ENCODE measurements around the gene GSG1. TPM values are rescaled to one million over a fixed set of nuclear protein-coding genes. Genes with fewer than 3 reads are reported as not detected.
A peak's percentile ranks its signal among the peaks of the same experiment; 100 is the strongest.

The GSG1 gene
- polyA plus RNA-seq, 2 of the 4 experiments (the other 2 are of a cell fraction), result 0.06 TPM; not detected in 1

DNA sequence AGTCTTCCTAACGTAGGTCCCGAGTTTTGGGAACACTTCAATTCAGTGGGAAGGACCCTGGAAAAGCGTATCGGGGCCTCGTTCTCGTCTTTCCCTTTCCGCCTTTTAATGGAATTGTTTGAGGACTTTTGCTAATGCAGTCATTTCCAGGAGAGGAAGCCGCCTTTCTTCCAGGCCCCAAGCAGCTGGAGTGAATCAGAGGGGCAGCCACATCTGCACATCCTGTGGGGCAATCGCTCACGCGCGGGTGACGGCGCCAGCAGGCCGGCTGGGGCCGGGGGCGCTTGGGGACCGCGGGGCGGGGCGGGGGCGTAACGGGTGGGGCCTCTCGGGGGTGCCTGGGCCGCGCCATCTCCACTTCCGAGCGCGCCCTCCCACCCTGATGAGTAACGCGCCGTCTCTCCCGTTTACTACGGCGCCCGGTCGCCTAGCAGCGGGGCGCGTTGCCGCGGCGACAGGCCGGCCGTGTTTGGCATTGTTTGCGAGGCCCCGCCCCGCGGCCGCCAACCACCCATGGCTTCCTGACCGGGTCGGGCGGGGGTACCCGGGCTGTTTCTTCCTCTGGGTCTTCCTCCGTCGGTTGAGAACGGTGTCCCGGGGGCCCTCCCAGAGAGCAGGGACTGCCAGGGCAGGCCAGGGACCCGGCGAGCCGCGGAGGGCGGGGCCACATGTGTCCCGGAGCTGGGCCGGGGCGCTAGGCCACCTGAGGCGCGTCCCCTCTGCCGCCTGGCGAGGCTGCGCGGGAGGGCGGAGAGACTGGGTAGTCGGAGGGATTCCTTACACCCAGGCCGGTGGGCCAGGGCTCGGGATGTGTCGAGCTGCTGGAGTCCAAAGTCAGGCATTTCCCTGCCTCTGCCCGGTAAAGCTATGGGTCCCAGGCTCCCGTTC is 2.3 kb downstream of the GSG1 start (continued):
- TF ChIP-seq JUN (IDR thresholded peaks at IDR 0.05), result peak in 1 of 2 experiments; percentile 71; a peak in 3 of 5 replicates
- no peak for TF ChIP-seq CBX8 (IDR thresholded peaks at IDR 0.05)
- peak; percentile 68; the same call in 1 of the 2 replicates for TF ChIP-seq EHF (CRISPR knock-in tag; IDR thresholded peaks at IDR 0.05)
- TF ChIP-seq SMC3 (IDR thresholded peaks at IDR 0.05), result peak; percentile 27; the same call in 2 of the 3 replicates
- no peak for TF ChIP-seq NFE2L2 (conservative IDR thresholded peaks at IDR 0.05; ENCODE audit: low read length)
- peak; percentile 78 for TF ChIP-seq HOXB5 (CRISPR knock-in tag; IDR thresholded peaks at IDR 0.05)
- TF ChIP-seq, protein P1, sequence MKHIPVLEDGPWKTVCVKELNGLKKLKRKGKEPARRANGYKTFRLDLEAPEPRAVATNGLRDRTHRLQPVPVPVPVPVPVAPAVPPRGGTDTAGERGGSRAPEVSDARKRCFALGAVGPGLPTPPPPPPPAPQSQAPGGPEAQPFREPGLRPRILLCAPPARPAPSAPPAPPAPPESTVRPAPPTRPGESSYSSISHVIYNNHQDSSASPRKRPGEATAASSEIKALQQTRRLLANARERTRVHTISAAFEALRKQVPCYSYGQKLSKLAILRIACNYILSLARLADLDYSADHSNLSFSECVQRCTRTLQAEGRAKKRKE (CRISPR knock-in tag; IDR thresholded peaks at IDR 0.05; ENCODE audit: low read depth), result peak; percentile 75; the same call in 1 of the 2 replicates
- no peak for TF ChIP-seq GATA3 (IDR thresholded peaks at IDR 0.05; ENCODE audit: borderline replicate concordance)
- TF ChIP-seq MYC (IDR thresholded peaks at IDR 0.05; ENCODE audit: borderline replicate concordance, low read length), result no peak
- TF ChIP-seq RARB (CRISPR knock-in tag; IDR thresholded peaks at IDR 0.05), result peak; percentile 12
- TF ChIP-seq, protein P2, sequence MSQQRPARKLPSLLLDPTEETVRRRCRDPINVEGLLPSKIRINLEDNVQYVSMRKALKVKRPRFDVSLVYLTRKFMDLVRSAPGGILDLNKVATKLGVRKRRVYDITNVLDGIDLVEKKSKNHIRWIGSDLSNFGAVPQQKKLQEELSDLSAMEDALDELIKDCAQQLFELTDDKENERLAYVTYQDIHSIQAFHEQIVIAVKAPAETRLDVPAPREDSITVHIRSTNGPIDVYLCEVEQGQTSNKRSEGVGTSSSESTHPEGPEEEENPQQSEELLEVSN (IDR thresholded peaks at IDR 0.05; ENCODE audit: borderline replicate concordance, low read depth), result 0 out of 2 replicates have a peak, but pooled peaks have one; percentile 31
- TF ChIP-seq, protein P3, sequence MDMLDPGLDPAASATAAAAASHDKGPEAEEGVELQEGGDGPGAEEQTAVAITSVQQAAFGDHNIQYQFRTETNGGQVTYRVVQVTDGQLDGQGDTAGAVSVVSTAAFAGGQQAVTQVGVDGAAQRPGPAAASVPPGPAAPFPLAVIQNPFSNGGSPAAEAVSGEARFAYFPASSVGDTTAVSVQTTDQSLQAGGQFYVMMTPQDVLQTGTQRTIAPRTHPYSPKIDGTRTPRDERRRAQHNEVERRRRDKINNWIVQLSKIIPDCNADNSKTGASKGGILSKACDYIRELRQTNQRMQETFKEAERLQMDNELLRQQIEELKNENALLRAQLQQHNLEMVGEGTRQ (IDR thresholded peaks at IDR 0.05), result no peak
- TF ChIP-seq, protein P4, sequence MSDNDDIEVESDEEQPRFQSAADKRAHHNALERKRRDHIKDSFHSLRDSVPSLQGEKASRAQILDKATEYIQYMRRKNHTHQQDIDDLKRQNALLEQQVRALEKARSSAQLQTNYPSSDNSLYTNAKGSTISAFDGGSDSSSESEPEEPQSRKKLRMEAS (IDR thresholded peaks at IDR 0.05), result peak; percentile 53
- no peak for TF ChIP-seq CBX2 (IDR thresholded peaks at IDR 0.05; ENCODE audit: borderline replicate concordance, low read depth)
- peak; percentile 53; the same call in 1 of the 2 replicates for TF ChIP-seq JUNB (IDR thresholded peaks at IDR 0.05)
- TF ChIP-seq ZFP36 (IDR thresholded peaks at IDR 0.05; ENCODE audit: borderline replicate concordance, partially characterized antibody), result no peak
- TF ChIP-seq HOXA7 (CRISPR knock-in tag; IDR thresholded peaks at IDR 0.05), result peak; percentile 88; the same call in 1 of the 2 replicates
- TF ChIP-seq, protein P5, sequence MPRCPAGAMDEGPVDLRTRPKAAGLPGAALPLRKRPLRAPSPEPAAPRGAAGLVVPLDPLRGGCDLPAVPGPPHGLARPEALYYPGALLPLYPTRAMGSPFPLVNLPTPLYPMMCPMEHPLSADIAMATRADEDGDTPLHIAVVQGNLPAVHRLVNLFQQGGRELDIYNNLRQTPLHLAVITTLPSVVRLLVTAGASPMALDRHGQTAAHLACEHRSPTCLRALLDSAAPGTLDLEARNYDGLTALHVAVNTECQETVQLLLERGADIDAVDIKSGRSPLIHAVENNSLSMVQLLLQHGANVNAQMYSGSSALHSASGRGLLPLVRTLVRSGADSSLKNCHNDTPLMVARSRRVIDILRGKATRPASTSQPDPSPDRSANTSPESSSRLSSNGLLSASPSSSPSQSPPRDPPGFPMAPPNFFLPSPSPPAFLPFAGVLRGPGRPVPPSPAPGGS (IDR thresholded peaks at IDR 0.05), result no peak
- TF ChIP-seq FOSB (CRISPR knock-in tag; IDR thresholded peaks at IDR 0.05), result peak; percentile 77
- TF ChIP-seq, protein P6, sequence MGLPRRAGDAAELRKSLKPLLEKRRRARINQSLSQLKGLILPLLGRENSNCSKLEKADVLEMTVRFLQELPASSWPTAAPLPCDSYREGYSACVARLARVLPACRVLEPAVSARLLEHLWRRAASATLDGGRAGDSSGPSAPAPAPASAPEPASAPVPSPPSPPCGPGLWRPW (IDR thresholded peaks at IDR 0.05), result no peak
- TF ChIP-seq KDM5A (IDR thresholded peaks at IDR 0.05), result no peak
- no peak for TF ChIP-seq MAFK (IDR thresholded peaks at IDR 0.05; ENCODE audit: partially characterized antibody)
- TF ChIP-seq RAD21 (conservative IDR thresholded peaks at IDR 0.05 in 1 of 2, IDR thresholded peaks at IDR 0.05 in 1 of 2), result peak; percentile 7 to 35; a peak in 2 of 5 replicates
- TF ChIP-seq HEYL (CRISPR knock-in tag; IDR thresholded peaks at IDR 0.05), result no peak
- no peak for TF ChIP-seq HOXB13 (CRISPR knock-in tag; IDR thresholded peaks at IDR 0.05; ENCODE audit: low read depth)
- TF ChIP-seq CHD2 (IDR thresholded peaks at IDR 0.05; ENCODE audit: low read length, partially characterized antibody), result no peak
